GM23338 (cell line): ENCODE results near the gene TMEM175. TPM values are rescaled to one million over a fixed set of nuclear protein-coding genes. Genes with fewer than 3 reads are reported as not detected.

Experiments used
- ATAC-seq: fragments of 200-7000 bp; cut with Tn5 transposase; 3 replicates; pipeline ENCODE4 v1.9.1; 2020
- DNase-seq: peaks from one replicate; pipeline ENCODE4 v3.0.0-alpha.2; 2015; ENCODE audit warnings: low spot score
- H2AFZ ChIP-seq: fragments of 200-600 bp; sonication (generic); 2 replicates; pipeline ENCODE4 v1.8.0; 2016; ENCODE audit warnings: antibody characterized with exemption, mild to moderate bottlenecking, moderate library complexity
- H3F3A ChIP-seq: fragments of 200-600 bp; sonication (generic); replicated peaks from 2 replicates; pipeline ENCODE4 v1.8.0; 2017; ENCODE audit warnings: antibody characterized with exemption, mixed run types, low read depth
- H3K27ac ChIP-seq: fragments of 200-600 bp; sonication (generic); 2 replicates; pipeline ENCODE4 v1.6.1; 2016; ENCODE audit warnings: low read depth
- H3K27me3 ChIP-seq: fragments of 200-600 bp; sonication (generic); 2 replicates; pipeline ENCODE4 v1.8.0; 2016; ENCODE audit warnings: mild to moderate bottlenecking, mixed run types, moderate library complexity; ENCODE audit not compliant: insufficient read depth
- H3K36me3 ChIP-seq: fragments of 200-600 bp; sonication (generic); 2 replicates; pipeline ENCODE4 v1.8.0; 2016; ENCODE audit warnings: mild to moderate bottlenecking; ENCODE audit not compliant: insufficient read depth
- H3K4me1 ChIP-seq: fragments of 200-600 bp; sonication (generic); 2 replicates; pipeline ENCODE4 v1.8.0; 2016; ENCODE audit warnings: mild to moderate bottlenecking, moderate library complexity; ENCODE audit not compliant: insufficient read depth
- H3K4me2 ChIP-seq: fragments of 200-600 bp; sonication (generic); 2 replicates; pipeline ENCODE4 v1.7.1; 2017; ENCODE audit warnings: mixed run types
- H3K4me3 ChIP-seq: fragments of 200-600 bp; sonication (generic); 2 replicates; pipeline ENCODE4 v1.6.1; 2016; ENCODE audit warnings: mixed run types
- H3K79me2 ChIP-seq: fragments of 200-600 bp; sonication (generic); replicated peaks from 2 replicates; pipeline ENCODE4 v1.8.0; 2017; ENCODE audit warnings: mild to moderate bottlenecking; ENCODE audit not compliant: insufficient read depth
- H3K9me2 ChIP-seq: fragments of 200-600 bp; sonication (generic); 2 replicates; pipeline ENCODE4 v1.8.0; 2017; ENCODE audit not compliant: insufficient read depth
- H4K20me1 ChIP-seq: fragments of 200-600 bp; sonication (generic); replicated peaks from 2 replicates; pipeline ENCODE4 v1.8.0; 2017; ENCODE audit warnings: mild to moderate bottlenecking; ENCODE audit not compliant: insufficient read depth
- H3K27ac Mint-ChIP-seq: 2 replicates; pipeline ENCODE4 v1.8.0; 2020; ENCODE audit warnings: inconsistent platforms, mild to moderate bottlenecking, moderate library complexity, mixed read lengths
- H3K27me3 Mint-ChIP-seq: 3 replicates; pipeline ENCODE4 v1.8.0; 2022; ENCODE audit warnings: low read depth, mild to moderate bottlenecking, moderate library complexity, mixed read lengths, inconsistent platforms; ENCODE audit not compliant: insufficient read depth, poor library complexity
- H3K36me3 Mint-ChIP-seq: 3 replicates; pipeline ENCODE4 v1.8.0; 2021; ENCODE audit warnings: low read depth, mild to moderate bottlenecking, inconsistent platforms, moderate library complexity, mixed read lengths
- H3K4me1 Mint-ChIP-seq: 3 replicates; pipeline ENCODE4 v1.8.0; 2020; ENCODE audit warnings: mild to moderate bottlenecking, inconsistent platforms, mixed read lengths
- H3K4me3 Mint-ChIP-seq: 3 replicates; pipeline ENCODE4 v1.8.0; 2021; ENCODE audit warnings: moderate library complexity, mild to moderate bottlenecking, inconsistent platforms, mixed read lengths
- H3K9me3 Mint-ChIP-seq: 3 replicates; pipeline ENCODE4 v1.8.0; 2020; ENCODE audit warnings: moderate library complexity, mild to moderate bottlenecking, inconsistent platforms, mixed read lengths
- CREB1 ChIP-seq: fragments of 250-450 bp; sonication (Bioruptor Pico); IDR thresholded peaks from 2 replicates; pipeline ENCODE4 v1.5.0; 2020; ENCODE audit warnings: low read depth, mild to moderate bottlenecking, moderate library complexity
- EZH2 ChIP-seq: fragments of 200-600 bp; sonication (generic); IDR thresholded peaks from one replicate; pipeline ENCODE4 v1.8.0; 2017; ENCODE audit warnings: antibody characterized with exemption, mild to moderate bottlenecking, low read depth; ENCODE audit not compliant: unreplicated experiment
- EZH2phosphoT487 ChIP-seq: fragments of 200-600 bp; sonication (generic); IDR thresholded peaks from one replicate; pipeline ENCODE4 v1.8.1; 2018; ENCODE audit warnings: antibody characterized with exemption; ENCODE audit not compliant: unreplicated experiment
- JUNB ChIP-seq: IDR thresholded peaks from one replicate; pipeline ENCODE4 v1.6.1; 2016; ENCODE audit warnings: antibody characterized with exemption; ENCODE audit not compliant: unreplicated experiment
- NANOG ChIP-seq: IDR thresholded peaks from 2 replicates; pipeline ENCODE4 v1.6.1; 2016; ENCODE audit warnings: antibody characterized with exemption, borderline replicate concordance
- POLR2AphosphoS5 ChIP-seq: IDR thresholded peaks from 2 replicates; pipeline ENCODE4 v1.6.1; 2016; ENCODE audit warnings: antibody characterized with exemption, low read depth
- REST ChIP-seq: IDR thresholded peaks from one replicate; pipeline ENCODE4 v1.6.1; 2018; ENCODE audit warnings: antibody characterized with exemption; ENCODE audit not compliant: unreplicated experiment
- STAT1 ChIP-seq: IDR thresholded peaks from one replicate; pipeline ENCODE4 v1.6.1; 2016; ENCODE audit warnings: antibody characterized with exemption; ENCODE audit not compliant: unreplicated experiment
- ZNF114 ChIP-seq: fragments of 250-450 bp; sonication (Bioruptor Pico); IDR thresholded peaks from 2 replicates; pipeline ENCODE4 v1.5.0; 2020; ENCODE audit warnings: mild to moderate bottlenecking, moderate library complexity
- ZNF331 ChIP-seq: fragments of 250-450 bp; sonication (Bioruptor Pico); IDR thresholded peaks from 2 replicates; pipeline ENCODE4 v1.5.0; 2020; ENCODE audit warnings: low read depth, mild to moderate bottlenecking, moderate library complexity
- ZNF462 ChIP-seq: fragments of 250-450 bp; sonication (Bioruptor Pico); IDR thresholded peaks from 2 replicates; pipeline ENCODE4 v1.5.0; 2020; ENCODE audit warnings: mild to moderate bottlenecking, moderate library complexity
- polyA plus RNA-seq: library from polyadenylated mRNA; unstranded; fragments of >200 nt; fragmentation: Nextera tagmentation; extraction: Ambion mirVana; gene quantifications from 2 replicates; pipeline ENCODE4 v1.2.1, GENCODE V29; 2016
- total RNA-seq: library from RNA; depleted of rRNA; stranded (reverse); fragments of >200 nt; shearing (Covaris generic); gene quantifications from 2 replicates; pipeline ENCODE4 v1.2.3, GENCODE V29; 2014
- TF ChIP-seq, protein P1 (sequence below): IDR thresholded peaks from 2 replicates; pipeline ENCODE4 v1.6.1; 2016; ENCODE audit warnings: antibody characterized with exemption
- TF ChIP-seq, protein P2 (sequence below), 2 experiments: fragments of 200-600 bp in 1 of 2; sonication (generic) in 1 of 2; conservative IDR thresholded peaks; 2 replicates each; pipeline versions ENCODE4 v1.5.1 to v1.6.1; 2016 to 2017; ENCODE audit warnings: antibody characterized with exemption in 2 of 2, low read depth in 2 of 2, mild to moderate bottlenecking in 2 of 2, moderate library complexity in 1 of 2

Gene TMEM175
- total and polyA plus RNA-seq, 2 experiments from 2014 or later, result 8.0 to 11.4 TPM

GRCh38 chr4:909131-909571 is 23.1 kb upstream of the TMEM175 start:
- H3F3A ChIP-seq, result 0 out of 2 replicates have a peak, but pooled peaks cover 6% of the 10 kb centered on the region
- H3K27ac ChIP-seq, result no peak overlapping the region
- ATAC-seq (no peak), DNase-seq (no peak)
- no peak overlapping the region for H2AFZ ChIP-seq
- Mint-ChIP-seq H3K4me1 (peaks cover 12% of the 10 kb centered on the region), H3K27me3 (peaks cover 17% of the 10 kb centered on the region), H3K4me3 (no peak overlapping the region), H3K36me3 (peaks cover 26% of the 10 kb centered on the region), H3K9me3 (peaks cover 6% of the 10 kb centered on the region), H3K27ac (no peak overlapping the region)
- TF ChIP-seq ZNF462 (CRISPR knock-in tag) (no peak), ZNF331 (CRISPR knock-in tag) (no peak), STAT1 (no peak), ZNF114 (no peak), CREB1 (CRISPR knock-in tag) (no peak), EZH2phosphoT487 (no peak), NANOG (no peak), REST (no peak), JUNB (no peak), POLR2AphosphoS5 (no peak), EZH2 (no peak)
- TF ChIP-seq, protein P1, sequence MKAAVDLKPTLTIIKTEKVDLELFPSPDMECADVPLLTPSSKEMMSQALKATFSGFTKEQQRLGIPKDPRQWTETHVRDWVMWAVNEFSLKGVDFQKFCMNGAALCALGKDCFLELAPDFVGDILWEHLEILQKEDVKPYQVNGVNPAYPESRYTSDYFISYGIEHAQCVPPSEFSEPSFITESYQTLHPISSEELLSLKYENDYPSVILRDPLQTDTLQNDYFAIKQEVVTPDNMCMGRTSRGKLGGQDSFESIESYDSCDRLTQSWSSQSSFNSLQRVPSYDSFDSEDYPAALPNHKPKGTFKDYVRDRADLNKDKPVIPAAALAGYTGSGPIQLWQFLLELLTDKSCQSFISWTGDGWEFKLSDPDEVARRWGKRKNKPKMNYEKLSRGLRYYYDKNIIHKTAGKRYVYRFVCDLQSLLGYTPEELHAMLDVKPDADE, result no peak
- TF ChIP-seq, protein P2, sequence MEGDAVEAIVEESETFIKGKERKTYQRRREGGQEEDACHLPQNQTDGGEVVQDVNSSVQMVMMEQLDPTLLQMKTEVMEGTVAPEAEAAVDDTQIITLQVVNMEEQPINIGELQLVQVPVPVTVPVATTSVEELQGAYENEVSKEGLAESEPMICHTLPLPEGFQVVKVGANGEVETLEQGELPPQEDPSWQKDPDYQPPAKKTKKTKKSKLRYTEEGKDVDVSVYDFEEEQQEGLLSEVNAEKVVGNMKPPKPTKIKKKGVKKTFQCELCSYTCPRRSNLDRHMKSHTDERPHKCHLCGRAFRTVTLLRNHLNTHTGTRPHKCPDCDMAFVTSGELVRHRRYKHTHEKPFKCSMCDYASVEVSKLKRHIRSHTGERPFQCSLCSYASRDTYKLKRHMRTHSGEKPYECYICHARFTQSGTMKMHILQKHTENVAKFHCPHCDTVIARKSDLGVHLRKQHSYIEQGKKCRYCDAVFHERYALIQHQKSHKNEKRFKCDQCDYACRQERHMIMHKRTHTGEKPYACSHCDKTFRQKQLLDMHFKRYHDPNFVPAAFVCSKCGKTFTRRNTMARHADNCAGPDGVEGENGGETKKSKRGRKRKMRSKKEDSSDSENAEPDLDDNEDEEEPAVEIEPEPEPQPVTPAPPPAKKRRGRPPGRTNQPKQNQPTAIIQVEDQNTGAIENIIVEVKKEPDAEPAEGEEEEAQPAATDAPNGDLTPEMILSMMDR (conservative IDR thresholded peaks at IDR 0.05; ENCODE audit: low read depth in 2 of 2), result no peak
- no peak overlapping the region for H3K4me2 ChIP-seq
- H3K4me1 ChIP-seq, result no peaks in the 10 kb centered on the region
- no peaks in the 10 kb centered on the region for H3K27me3 ChIP-seq
- no peaks in the 10 kb centered on the region for H3K36me3 ChIP-seq
- H3K9me2 ChIP-seq, result no peaks in the 10 kb centered on the region
- peaks cover 17% of the 10 kb centered on the region; the same call in 1 of the 2 replicates for H3K79me2 ChIP-seq
- H3K4me3 ChIP-seq, result no peak overlapping the region
- H4K20me1 ChIP-seq, result no peaks in the 10 kb centered on the region; the same call in 1 of the 2 replicates
